Peyer's patch (tissue), 4 donors: ENCODE data around the gene VRK2.

Source experiments
- CTCF ChIP-seq, 6 experiments: fragments of 450-650 bp in 4 of 6; fragments of 200-600 bp in 2 of 6; sonication (generic) in 1 of 6; IDR thresholded peaks; one replicate each; pipeline ENCODE4 v1.5.1; 2017 to 2019; ENCODE audit warnings: antibody characterized with exemption in 6 of 6, mild to moderate bottlenecking in 3 of 6, moderate library complexity in 1 of 6
- POLR2A ChIP-seq, 2 donors: fragments of 450-650 bp; IDR thresholded peaks; one replicate each; pipeline ENCODE4 v1.5.1; 2017; ENCODE audit warnings: antibody characterized with exemption in 2 of 2, mild to moderate bottlenecking in 2 of 2, moderate library complexity in 2 of 2

GRCh38 chr2:58163913-58164312 lies 117.3 kb downstream of the VRK2 start:
- no peak for TF ChIP-seq POLR2A (IDR thresholded peaks at IDR 0.05)
- no peak for TF ChIP-seq CTCF (IDR thresholded peaks at IDR 0.05)
